GM19463 (cell line): ENCODE measurements around the gene MPST.
A peak's percentile ranks its signal among the peaks of the same experiment; 100 is the strongest.
"Not testable (repeated sequence)": the region's sequence is repeated elsewhere in the genome, so short reads cannot be mapped to it uniquely, and the experiment has no call there.

Experiments
- ATAC-seq: cut with Tn5 transposase; IDR thresholded peaks from one replicate; pipeline ENCODE4 v1.9.1; 2021; ENCODE audit warnings: mild to moderate bottlenecking, moderate library complexity; ENCODE audit not compliant: unreplicated experiment

Gene MPST

DNA sequence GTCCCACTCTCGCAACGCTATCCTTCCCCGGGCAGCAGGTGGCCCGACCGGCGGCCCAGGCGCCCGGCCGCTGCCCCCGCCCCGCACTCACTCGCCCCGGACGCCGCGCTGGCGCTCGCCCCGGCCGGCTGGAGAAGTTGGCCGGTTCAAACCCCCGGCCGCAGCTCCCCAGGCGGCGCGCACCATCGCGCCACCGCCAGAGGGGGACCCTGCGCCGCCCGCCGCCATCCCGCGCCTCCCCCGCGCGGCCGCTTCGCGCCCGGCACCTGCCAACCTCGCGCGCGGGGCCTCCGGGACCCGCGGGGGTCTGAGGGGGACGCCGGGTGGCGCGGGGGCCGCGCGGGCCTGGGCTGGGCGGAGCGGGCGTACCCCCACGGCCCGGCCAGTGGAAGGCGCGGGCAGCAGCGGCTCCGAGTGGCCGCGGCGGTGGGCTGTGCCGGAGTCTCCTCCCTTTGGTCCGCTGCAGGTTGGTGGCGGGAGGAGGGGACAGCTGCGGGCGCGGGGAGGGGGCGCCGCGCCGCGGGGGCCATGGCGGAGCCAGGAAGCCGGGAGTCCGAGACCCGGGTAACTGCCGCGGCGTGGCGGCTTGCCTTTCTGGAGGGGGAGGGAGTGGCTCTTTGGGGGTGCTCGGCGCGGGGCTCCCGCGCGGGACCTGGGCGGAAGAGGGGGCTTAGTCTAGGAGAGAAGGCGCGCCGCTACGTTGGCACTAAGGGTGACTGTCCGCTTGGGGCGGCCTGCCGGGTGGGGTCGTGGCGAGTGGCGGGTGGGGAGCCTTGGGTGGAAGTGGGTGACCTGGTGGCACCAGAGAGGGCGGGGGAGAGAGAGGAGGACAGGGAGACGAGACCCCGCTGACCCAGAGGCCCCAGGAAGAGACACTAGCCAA lies at the start of gene MPST, which contains the start of gene TST:
MPST (plus strand) TSS at position 434 of the 883 bp plus-strand sequence; CDS start at position 529, 95 bp downstream.
TST (minus strand) TSS at position 139 of the 883 bp plus-strand sequence. CDS start 715 bp downstream, outside the sequence.
- peak; percentile 82 for ATAC-seq

DNA sequence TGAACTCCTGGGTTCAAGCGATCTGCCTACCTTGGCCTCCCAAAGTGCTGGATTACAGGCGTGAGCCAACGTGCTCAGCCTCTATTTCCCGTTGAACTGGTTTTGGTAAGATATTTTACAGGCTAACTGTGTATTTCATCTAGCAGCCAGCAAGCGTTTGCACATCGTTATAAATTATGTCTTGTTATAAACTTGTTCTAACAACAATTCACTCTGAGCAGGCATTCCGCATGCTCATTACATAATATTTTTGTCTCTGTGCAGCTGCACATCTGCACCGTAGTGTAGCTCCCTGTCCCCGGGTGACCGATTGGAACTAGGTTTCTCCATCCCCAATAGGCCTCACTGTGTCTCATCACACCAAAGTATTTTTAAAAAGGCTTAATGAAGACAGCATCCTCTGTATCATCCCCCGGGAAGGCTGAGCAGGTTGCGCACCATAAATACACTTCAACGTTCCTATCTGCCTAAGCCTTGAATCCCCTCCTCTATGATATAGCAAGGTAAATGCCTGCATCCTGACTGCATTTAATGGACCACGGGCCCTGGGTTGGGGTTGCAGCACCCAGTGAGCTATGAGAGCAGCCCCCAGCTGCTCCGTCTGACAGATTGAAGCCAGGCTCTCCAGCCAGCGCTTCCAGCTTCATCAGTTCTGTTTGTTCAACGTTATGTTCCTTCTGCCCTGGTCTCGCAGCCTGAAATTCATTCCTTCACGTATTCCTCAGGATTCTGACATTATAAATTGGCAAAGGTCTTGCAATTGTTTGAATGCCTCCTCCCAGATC lies 48.0 kb upstream of the MPST start:
- no peak for ATAC-seq

DNA sequence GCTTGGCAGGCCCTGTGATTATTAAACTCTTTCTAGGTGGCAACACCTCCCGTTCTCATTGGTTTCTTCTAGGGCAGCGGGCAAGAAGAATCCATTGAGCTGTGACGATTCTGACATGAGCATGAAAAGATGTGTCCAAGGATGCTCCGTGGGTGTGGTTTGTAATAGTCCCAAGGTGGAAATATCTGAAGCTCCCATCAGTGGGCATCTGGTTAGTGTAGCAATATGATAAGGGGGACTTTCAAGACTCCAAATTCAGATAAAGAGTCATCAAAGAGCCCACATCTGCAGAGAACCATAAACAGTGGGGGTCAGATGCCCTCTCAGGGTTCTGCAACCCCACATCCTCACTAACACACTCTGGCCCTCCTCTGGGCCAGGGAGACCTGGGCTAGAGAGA lies 42.9 kb upstream of the MPST start:
- no peak for ATAC-seq

DNA sequence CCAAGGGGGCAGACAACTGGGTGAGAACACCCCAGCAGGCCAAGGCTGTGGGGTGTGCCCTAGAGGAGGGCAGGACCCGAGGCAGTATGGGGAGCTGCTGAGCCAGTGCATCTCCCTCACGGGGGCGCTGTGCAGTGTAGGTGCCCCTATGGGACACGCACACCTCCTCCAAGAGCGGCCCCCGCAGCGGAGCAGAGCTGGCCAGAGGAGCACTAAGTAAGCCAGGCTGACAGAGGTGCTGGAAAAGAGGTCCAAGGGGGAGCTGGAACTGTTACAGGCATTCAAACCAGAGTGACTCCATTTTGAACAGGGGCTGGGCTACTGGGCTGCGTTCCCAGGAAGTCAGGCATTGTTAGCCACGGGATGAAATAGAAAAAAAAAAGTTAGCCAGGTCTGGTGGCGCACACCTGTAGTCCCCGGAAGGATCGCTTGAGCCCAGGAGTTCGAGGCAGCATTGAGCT lies 42.1 kb upstream of the MPST start:
- ATAC-seq = no peak

DNA sequence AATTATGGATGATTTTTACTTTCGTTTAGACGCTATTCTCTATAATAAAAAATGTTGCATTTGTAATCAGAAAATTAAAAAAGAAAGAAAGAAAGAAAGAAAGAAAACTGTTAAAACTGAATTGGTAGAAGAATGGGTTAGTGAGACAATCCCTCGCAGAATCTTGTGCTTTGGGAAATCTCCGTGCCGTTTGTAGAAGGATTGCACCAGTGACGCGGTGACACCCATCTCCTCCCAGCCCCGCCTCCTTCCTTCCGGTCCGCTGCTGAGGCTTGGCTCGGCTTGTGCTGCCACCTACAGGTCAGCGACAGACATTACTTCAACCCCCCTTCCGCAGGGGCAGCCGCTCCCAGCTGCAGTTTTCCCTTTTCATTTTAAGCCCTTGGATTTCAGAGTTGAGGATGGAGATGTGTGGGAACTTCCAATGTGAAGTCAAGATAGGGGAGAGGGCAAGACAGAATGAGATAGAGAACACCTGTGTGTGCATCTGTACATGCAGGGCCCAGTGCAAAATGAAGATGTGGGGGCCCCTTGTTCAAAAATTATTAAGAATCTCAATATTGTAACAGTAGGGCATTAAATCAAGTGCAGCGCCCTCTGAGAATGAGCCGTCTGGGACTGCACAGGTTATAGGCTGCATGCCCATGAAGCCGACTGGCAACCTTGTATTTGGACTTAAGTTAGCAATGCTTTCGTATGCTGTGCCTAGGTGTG lies 41.4 kb upstream of the MPST start:
- ATAC-seq = peak; percentile 57

DNA sequence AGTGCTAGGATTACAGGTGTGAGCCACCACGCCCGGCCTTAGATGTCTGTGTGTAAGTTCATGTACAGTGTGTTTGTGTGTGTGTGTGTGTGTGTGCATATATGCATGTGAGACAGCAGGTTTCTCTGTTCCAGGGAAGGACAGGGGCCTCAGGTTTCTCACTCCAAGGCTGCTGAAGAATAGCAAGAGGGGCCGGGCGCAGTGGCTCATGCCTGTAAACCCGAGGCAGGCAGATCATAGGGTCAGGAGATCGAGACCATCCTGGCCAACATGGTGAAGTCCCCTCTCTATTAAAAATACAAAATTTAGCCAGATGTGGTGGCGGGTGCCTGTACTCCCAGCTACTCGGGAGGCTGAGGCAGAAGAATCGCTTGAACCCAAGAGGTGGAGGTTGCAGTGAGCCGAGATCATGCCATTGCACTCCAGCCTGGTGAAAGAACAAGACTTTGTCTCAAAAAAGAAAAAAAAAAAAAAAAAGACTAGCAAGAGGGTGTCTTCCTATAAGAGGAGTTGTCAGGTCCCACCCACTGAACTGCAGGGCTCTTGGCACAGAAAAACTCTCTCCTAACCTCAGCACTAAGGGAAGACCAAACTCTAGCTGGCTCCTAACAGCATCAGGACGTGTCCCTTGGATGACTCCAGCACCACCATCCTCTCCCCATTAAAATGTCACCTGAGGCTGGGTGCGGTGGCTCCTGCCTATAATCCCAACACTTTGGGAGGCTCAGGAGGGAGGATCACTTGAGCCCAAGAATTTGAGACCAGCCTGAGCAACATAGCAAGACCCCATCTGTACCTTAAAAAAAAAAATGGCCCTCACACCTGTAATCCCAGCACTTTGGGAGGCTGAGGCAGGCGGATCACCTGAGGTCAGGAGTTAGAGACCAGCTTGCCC lies 40.3 kb upstream of the MPST start:
- no peak for ATAC-seq

DNA sequence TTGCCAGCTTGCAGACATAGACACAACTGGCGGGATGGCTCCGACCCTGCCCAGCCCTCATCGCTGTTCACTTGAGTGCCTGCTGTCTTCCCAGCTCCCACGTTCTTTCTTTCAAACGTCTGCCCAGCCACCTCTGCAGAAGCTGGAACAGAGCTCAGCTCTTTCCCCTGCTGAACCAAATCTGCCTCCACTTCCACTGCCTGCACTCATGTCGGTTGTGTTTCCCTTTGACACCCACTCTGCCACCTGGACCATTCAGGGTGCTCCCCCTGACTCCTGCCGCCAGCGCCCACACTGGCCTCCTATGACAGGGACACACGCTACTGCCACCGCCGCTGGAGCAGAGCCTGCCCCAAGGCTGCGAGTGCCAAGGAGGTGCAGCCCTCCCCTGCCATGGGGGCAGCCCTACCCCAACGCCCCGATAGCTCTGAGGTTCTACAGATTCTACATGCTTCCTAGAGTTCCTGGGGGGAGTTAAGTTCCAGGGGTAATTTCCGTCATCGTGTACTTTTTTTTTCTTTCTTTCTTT lies 38.2 kb upstream of the MPST start:
- ATAC-seq = no peak

DNA sequence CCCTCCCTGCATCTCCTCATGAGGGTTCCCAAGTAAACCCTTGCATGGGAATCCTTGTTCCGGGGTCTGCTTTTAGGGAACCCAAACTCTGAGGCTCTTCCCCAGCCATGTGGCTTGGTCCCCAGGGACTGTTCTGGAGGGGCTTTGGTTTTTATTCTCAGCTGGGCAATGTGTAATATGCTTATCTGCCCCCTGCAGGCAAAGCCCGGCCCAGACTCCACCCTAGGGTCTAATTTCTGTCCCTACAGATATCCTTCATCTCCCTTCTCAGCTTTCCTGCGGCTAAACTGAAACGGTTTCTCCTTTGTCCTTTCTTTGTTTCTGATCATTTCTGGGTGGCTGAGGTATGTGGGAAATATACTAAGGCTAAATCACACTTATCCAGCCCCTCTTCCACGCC lies 37.4 kb upstream of the MPST start:
- no peak for ATAC-seq

DNA sequence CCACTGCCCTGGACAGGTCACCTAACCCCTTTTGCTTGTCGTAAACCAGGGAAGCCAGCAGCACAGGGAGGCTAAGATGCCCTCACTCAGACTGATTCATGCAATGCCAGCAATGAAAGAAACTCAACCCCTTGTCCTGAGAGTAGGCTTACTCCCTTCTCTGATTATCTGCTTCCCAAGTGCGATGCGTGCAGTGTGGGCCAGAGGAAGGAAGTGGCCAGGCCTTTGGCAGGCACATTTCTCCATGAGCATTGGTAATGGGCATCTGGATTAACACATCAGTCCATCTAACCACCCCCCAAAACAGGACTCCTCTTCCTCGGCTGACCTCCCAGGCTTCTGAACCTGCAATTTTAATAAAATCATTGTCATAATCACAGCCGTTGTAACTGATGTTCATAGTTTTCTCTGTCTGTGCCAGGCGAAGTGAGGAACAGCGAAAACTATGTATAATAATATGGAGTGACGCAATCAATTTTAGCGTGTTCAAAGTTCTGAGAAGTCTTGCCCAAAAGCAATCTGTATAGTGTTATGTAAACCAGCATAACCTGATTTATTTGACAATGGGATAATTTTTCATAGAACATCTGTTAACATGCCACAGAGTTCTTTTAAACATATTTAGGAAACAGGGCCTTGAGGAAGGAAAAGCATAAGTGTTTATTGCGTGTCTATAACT lies 34.2 kb upstream of the MPST start:
- no peak for ATAC-seq

DNA sequence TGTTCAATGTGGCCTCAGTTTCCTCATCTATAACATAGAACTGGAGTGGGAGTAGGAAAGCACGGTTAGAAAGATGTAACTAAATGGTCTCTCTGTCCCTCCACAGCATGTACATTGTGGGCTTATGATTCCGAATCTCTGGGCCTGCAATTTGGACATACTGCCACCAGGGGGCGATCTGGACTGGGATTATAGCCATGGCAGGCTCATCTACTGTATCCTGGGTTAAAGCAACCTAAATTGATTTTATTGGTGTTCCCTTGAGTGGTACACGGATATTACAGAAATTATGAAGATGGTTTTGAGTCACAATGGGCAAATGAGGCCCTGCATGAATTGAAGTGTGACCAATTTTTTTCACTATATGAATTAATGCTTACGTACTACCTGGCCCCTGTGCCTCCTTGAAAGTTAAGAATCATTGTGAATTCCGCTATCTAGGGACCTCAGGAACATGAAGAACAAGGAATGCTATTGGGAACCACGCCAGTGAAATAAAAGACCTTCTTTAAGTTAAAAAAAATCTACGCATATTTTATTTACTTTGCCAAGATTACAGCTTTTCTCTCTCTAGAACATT lies 33.2 kb upstream of the MPST start:
- no peak for ATAC-seq

DNA sequence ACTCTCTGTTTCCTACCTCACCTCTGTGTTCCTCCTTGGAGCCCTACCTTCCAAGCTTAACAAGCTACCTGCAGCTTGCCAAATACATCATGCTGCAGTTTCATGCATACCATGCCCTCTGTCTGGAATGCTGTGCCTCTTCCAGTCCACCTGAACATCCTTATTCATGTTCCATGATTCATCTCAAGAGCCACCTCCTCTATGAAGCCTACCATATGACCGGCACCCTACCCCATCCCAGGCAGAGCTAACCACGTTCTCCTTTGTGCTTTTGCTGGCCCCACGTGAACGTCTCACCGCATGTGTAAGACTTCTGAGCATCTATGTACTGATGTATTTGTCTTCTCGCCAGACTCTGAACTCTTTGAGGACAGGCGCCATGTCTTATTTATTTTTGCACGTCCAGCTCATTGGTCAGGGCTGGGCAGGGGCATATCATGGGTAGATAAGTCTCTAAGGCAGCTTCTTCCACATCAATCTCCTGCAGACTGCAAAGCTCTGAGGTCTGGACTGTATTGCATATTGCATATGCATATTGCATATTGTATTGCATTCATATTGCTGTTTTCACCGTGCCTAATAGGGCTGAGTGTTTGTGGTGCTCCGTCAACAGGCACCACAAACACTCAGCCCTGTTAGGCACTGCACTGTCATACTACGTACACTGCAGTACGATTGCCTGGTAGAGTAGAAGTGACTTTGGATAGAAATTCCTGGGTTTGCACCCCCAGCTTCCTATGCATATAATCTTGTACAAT lies 31.3 kb upstream of the MPST start:
- no peak for ATAC-seq

DNA sequence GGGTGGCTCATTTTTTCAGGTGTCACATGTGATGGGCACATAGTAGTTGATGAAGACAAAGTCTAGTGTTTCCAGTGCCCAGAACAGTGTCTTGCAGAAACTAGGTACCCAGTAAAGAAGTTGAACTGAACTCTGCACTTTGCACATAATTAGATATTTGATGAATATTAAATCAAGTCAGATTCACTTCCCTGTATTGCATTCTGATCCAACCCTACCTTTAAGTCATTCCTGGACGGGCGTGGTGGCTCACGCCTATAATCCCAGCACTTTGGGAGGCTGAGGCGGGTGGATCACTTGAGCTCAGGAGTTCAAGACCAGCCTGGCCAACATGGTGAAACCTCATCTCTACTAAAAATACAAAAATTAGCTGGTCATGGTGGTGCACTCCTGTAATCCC lies 30.5 kb upstream of the MPST start:
- ATAC-seq = not testable (repeated sequence)

DNA sequence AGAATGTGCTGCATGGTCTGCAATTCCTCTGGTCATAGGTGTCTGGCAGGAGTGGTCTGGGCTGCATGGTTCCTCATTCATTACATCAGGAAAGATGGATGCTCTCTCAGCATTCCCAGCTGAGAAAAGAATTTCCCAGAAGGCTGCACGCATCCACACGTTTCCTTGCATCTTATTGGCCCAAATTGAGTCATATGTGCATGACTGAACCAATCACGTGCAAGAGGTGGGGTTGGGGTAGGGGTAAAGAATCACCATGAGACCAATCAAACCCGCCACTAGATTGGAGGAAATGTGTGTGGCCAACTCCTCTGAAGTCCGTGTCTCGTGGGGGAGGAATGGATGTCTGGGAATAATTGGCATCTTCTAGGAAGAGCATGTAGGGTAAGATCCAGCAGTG lies 29.1 kb upstream of the MPST start:
- ATAC-seq = no peak

DNA sequence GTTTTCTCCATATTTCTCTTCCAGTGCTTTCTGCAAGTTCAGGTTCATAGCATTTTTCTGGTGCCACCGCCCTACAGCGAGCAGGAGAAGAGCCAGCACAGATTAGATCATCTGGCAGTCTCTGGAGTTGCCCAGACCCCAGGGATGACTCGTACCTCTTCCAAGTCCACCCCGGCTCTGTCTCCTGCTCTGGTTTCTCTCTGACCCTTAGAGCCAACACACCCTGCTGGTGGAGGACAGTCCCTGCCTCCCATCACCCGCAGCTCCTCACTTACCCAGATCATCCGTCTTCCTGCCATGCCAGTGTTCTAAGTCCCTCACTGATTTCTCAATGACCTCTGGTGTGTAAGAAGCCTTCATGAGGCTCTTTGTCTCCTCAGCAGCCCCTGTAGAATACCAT lies 28.3 kb upstream of the MPST start:
- ATAC-seq = no peak

DNA sequence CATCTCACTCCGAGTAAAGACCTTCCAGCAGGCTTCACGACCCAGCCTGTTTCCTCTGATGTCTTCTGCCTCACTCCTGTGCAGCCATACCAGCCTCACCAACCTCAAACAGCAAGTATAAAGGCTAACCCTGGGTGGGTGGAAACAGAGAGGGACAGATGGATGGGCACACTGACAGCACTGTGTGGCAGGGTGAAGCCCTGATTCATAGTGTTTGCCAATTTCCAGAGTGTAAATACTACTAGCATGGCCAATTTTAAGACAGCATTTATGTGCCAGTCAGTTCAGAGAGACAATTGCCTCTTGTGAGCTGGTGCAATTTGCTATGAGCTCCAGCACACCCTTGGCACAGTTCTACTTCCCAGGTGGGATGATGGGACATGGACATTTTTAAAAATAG lies 21.8 kb upstream of the MPST start:
- no peak for ATAC-seq

DNA sequence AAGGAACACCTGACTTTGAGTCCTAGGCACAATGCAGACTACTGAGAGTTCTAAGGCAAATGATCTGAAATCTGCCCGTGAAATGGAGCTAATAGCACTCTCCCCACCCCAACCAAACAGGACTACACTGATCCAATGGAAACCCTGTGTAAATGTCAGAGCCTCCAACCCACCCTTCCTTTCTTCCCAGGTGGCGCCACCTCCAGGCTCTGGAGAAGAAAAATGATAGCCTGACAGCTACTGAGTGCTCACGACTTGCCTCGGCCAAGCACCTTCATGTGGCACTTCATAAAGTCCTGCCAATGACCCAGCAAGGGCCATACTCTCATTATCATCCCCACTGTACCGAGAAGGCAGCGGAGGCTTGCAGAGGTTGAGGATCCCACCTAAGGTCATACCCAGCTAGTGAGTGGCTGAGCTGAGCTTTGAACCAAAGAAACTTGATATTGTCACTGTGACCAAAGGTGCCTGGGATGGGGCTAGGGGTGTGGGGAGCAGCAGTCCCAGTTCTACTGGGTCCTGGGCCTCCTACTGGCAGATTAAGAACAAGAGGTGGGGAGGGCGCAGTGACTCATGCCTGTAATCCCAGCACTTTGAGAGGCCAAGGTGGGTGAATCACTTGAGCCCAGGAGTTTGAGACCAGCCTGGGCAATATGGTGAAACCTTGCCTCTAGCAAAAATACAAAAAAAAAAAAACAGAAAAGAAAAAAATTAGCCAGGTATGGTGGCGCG lies 20.8 kb upstream of the MPST start:
- ATAC-seq = no peak

DNA sequence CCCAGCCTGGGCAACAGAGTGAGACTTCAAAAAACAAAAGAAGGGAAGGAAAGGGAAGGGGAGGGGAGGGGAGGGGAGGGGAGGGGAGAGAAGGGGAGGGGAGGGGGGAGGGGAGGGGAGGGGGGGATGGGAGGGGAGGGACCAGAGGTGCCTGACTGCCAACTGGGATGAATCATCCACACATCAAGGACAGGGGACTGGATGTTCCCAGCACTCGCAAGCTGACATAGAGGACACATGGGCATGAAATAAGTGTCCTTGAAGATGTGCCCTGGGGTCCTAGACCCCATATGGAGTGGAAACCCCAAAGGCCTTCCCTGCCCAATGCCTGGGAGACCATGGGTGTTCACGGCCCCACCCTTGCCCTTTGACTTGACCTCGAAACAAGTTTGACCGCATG lies 20.1 kb upstream of the MPST start:
- ATAC-seq = no peak
